ENCODE data around the gene GNL3L.
"Not testable (repeated sequence)": the region's sequence is repeated elsewhere in the genome, so short reads cannot be mapped to it uniquely, and the experiment has no call there.

The GNL3L gene, protein sequence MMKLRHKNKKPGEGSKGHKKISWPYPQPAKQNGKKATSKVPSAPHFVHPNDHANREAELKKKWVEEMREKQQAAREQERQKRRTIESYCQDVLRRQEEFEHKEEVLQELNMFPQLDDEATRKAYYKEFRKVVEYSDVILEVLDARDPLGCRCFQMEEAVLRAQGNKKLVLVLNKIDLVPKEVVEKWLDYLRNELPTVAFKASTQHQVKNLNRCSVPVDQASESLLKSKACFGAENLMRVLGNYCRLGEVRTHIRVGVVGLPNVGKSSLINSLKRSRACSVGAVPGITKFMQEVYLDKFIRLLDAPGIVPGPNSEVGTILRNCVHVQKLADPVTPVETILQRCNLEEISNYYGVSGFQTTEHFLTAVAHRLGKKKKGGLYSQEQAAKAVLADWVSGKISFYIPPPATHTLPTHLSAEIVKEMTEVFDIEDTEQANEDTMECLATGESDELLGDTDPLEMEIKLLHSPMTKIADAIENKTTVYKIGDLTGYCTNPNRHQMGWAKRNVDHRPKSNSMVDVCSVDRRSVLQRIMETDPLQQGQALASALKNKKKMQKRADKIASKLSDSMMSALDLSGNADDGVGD

DNA sequence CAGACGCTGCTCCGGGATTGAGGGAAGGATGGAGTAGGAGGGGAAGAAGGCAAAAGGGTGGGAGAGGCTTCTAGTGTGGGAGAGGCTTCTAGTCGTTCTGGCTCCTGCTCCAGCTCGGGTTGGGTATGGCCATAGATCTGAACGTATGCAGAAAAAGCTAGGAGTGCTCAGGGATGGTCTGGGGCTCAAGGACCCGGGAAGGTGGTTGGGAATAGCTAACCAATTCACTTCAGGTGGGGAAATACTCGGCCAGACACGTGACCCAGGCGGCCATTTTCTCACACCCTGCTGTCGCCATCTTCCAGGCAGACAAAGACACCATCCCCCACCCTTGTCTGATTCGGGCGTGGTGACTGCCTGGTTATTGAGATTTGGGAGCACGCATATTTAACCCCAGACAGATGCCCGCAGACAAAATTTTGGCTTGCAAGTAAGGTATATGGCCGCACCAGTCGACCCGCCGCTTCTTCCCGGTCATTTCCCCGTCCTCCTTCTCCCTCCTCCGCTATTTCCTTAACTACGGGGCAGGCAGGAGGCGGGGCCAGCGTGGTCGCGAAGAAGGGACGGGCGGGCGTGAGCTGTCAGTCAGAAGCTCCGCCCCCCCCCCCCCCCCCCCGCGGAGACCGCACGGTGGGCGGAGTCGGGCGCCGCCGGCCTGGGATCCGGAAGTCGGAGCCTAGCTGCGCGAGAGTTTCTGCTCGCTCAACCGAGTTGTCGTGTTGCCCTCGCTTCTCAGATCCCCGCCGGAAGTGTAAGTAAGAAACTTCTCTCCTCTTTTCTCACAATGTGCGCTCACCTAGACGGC, at the start of gene GNL3L:
GNL3L (plus strand) TSS at position 668 of the 805 bp plus-strand sequence. CDS start 2,348 bp downstream, outside the sequence.
- DNase-seq: peak; percentile 79

DNA sequence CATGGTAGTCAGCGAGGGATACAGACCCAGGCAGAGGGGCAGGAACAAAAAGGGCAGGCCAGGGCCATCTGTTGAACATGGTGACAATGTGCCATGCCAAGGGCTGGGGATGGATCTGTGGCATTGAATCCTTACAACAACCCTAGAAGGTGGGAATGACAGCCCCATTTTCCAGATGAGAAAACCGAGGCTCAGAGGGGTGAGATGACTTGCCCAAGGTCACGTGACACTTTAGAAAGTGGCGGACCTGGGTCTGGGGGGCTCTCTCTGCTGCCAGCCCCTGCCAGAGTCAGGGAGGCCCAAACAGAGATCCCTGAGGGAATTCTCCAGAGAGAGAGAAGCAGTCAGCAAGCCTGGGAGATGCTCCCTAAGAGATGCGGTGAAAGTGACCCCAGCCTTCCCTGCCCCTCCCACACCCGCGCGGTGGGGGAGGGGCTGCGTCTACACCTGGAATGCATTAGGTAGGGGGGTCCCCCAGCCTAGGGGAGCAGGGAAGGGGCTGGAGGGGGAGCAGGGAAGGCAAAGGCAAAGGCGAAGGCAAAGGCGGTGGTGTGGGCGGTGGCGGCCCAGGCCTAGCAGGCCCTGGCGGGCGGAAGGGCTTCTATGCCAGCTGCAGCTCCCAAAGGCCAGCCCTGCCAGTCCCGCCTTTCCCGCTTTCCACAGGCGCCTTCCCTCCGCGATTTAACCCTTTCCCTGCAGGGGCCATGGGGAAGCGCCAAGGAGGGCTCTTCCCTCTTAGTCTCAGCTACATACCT, 47.0 kb upstream of the GNL3L start:
- no peak for DNase-seq

DNA sequence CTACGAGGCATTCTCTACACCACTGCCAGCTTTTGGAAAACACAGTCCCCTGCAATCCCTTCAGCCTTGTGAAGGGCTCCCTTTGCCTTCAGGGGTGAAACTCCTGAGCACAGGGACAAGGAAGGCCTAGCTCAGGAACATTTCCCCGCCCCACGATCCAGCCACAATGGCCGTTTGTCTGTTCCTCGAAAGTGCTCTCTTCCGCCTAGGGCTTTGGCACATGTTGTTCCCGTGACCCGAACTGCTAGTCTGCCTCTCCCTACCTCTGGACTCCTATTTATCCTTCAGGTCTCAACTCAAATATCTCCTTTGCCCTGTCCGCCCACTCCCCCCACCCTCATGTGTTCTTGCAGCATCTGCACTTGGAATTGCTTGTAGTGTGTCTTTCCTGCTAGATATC, 46.1 kb upstream of the GNL3L start:
- no peak for DNase-seq

DNA sequence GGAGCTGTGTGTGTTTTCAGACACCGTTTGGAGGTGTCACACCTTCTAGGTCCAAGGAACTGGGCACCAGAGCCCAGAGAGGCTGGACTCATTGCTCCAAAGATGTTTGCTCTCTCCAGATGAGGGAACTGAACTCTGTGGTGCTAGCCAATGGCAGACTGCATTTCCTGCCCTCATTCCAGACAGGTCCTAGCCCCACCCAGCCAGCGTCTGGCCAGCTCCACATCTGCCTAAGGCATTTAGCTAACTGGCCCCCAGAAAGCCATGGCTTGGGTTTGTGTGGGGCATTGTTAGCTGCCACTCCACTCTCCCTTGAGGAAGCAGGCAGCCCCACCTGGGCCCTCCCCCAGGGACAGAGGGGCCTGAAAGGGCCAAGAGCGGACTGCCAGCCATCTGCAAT, 45.4 kb upstream of the GNL3L start:
- DNase-seq: no peak

DNA sequence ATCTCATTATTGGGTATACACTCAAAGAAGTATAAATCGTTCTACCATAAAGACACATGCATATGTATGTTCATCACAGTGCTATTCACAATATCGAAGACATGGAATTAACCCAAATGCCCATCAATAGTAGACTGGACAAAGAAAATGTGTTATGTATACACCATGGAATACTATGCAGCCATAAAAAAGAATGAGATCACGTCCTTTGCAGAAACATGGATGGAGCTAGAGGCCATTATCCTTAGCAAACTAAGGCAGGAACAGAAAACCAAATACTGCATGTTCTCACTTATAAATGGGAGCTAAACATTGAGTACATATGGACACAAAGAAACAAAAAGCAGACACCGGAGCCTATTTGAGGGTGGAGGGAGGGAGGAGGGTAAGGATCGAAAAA, 40.2 kb upstream of the GNL3L start:
- not testable (repeated sequence) for DNase-seq

DNA sequence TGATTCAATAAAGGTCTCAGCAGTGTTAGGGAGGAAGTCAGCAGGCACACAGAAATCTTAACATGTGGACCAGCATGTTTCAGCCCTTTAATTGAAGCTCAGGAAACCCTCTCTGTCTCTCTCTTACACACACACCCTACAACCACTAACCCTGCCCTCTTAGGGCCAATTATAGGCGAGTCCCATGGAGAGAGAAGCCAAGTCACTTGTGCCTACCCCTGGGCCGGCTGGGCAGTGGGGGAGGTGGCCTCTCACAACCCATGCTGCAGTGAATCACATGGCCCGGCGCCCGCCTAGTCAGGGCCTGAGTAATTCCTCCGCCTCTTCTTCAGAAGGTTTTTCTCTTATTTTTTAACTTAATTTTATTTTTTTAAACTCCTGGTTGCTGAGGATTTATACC, 37.7 kb upstream of the GNL3L start:
- DNase-seq: no peak

DNA sequence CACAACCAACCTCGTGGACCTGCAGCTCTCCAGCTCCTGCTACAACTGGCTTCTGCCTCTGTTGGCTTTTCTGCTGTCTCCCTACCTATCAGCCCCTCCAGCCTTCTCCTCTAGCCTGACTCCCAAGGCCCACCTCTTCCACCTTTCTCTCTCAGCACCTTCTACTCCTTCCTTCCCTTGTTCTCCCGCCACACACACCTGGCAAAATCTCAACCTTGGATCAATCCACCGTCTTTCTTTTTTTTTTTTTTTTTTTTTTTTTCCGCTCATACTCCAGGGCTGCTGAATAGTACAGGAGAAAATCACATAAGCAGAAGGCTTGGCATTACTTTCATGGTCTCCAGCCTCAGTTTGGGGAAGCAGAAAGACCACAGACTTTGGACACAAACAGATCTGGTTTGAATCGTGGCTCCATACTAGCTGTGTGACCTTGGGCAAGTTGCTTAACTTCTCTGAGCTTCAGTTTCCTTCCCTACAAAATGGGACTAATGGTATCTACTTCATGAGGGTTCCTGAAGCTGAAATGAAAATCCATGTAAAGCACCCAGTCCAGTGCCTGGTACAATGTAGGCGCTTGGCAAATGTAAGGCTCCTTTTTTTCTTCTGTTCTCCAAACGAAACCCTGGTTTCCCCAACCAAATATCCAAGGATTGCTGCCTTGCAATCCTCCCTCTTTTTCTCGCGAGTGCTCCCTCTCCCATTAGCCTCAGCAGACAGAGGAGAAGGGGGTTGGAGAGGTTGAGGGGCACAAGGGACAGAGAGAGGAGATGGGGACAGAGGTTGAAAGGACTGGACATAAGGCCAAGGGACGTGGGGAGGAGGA, 35.6 kb upstream of the GNL3L start:
- no peak for DNase-seq

DNA sequence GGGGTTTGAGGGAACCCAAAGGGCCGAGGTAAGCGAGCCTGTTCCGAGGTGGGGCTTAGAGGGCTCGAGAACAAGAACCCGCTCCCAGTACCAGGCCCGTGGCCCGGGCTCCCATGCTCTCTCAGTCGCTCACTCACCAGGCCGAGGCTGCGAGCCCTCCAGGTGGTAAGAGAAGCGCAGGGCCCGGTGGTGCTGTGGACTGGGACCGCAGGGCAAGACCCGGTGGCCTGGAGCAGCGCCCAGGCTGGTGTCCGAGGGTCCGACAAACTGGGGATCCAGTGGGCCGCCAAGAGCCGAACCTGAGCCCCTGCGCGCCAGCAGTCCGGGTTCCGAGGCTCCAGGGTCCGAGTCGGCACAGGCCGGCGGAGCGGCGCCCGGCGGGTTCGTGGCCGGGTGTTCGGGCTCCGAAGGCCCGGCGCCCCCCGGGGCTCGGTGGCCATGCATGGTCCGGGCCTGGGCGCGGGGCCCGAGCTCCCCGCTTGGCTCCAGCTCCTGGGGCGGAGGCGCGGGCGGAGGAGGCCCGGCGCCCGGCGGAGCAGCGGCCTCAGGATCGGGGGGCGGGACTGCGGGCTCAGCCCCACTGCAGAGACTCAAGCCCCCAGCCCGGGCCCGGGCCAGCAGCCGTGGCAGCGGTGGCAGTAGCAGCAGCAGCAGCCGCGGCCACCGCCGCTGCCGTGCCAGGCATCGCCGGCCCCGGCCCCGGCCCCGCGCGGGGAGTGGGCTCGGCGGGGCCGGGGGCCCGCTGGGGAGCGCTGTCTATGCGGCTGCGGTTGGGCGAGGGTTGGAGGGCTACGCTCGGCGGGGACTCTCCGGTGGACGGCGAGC, 34.8 kb upstream of the GNL3L start:
- DNase-seq: no peak

DNA sequence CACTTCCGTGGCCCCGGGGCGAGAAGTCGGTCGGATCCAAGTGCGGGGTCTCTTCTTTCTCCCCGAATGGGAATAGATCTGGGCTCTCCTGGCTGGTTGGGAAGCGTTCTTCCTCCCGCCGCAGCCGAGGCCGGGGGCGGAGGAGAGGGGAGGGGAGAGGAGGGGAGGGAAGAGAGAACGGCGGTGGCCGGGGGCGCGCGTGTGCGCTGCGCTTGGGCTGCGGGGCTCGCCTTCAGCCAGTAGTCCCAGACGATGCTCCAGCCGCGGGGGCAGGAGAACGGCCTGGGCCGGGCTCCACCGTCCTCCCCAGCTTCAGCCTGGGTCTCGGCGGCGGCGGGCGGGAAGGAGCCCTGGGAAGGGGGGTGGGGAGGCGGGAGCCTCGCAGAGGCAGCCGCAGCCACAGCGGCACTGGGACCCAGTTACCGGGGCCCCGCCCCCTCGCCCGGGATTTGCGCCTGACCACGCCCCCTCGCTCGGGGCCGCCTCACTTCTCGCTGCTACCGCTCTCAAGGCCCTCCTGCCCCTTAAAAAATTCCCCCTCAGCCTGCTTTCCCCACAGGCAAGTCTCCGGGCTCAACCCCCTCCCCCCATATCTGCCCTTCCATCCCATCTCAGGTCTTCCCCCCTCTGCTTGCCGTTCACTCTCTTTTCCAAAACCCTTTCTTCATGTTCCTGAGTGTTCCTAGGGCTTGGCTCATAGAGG, 34.1 kb upstream of the GNL3L start, which contains the start of gene FGD1:
FGD1 (minus strand) TSS at position 421 of the 703 bp plus-strand sequence. CDS start 802 bp downstream, outside the sequence.
- peak; percentile 34 for DNase-seq

DNA sequence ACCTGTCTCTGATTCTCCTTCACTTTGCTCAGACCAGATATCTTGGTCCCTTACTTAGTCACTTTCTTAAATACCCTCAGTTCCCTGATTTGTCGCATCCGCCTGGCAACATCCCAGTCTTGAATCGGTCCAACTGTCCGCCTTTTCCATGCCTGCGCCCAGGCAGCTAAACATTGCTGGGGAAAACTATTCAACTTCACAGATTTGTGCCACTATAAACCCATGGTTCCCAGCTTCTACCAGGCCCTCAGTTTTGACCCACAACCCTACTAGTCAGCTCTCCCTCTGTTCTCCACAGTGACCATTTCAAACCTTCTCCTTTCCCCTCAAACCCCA, 33.5 kb upstream of the GNL3L start:
- no peak for DNase-seq

DNA sequence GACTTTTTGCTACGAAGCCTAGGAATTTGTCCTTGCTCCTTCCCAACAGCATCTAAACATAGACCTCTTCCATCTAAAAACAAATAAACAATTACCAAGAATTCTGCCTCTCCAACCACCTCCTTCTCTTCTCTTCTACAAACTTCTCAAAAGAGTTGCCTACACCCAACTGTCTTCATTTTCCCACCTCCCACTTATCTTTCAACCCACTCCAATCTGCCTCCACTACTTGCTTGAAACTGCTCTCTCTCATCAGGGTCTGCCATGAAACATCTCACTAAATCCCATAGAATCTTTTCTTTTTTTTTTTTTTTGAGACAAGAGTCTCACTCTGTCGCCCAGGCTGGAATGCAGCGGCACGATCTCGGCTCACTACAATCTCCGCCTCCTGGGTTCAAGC, 33.1 kb upstream of the GNL3L start:
- no peak for DNase-seq

DNA sequence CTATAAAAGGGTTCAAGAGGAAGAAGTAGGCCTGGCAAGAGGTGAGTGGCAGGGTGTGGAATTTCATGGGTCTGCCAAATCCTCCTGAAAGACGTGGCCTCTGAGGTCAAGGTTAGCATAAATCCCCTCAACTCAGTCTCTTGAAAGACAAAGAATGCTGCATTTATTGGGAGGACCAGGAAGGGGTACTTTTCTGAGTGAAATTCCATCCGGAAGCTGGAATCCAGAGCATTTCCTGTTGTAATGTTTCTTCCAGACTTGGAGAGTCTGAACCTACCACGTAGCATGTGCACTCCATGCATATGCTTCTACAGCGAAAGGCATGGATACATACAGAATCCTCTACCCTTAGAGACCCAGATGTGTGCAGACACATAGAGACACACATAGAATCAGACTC, 20.6 kb upstream of the GNL3L start:
- no peak for DNase-seq

DNA sequence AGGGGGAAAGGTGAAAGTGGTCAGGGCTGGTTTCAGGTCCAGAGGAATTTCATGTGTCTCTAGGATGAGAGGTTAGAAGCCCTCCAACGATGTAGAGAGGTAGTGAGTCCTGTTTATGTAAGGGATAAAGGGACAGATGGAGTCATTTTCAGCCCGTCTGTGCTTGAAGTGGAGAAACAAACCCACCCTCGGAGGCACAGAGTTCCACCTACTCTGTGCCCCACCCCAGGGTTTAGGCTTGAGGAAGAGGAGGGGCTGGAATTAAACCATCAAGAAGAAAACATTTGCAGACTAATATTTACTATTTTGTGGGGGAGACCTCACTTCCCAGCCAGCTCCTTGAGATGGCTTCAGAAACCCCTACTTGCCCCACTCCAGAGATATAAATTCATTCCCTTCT, 868 bp upstream of the GNL3L start:
- no peak for DNase-seq

DNA sequence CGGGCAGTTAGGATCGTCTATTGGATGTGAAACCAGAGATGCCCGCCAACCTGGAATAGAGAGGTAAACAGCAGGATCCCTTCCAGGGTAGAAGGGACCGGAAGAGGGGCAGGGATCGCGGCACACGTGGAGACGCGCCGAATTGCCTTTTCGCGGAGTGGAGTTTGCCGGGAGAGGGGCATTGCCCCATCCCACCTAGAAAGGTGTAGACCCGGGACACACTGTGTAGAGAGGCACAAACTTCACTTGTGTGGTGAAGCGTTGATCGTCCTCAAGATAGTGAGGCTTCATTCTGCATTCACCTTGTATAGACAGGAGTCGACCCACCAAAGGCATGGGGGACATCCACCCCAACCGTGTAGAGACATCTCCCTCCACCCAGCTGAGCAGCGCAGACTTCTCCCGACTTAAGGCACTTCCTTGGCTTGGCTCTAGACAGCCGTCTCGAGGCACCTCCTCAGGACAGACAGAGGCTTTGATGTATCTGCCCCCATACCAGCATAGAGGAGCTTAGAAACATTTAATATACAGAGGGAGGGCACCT, 410 bp downstream of the GNL3L start:
- no peak for DNase-seq

DNA sequence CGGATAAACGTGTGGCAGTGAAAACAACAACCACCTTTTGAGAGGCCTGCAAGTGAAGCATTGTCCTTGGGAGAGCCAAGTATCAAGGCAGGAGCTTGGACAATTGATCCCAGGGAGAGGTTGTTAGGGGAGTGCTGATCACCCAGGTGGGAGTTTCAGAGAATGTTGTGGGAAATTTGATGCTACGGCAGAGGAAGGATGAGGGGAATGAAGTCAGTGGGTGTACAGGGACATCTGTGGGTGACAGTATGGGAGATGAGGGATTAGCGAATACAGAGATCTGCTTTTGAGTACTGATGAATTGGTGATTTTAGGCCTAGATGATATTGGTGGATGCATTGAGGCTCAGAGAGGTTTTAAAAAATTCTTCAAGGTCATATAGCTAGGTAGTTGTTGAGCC, 4.3 kb downstream of the GNL3L start:
- no peak for DNase-seq

DNA sequence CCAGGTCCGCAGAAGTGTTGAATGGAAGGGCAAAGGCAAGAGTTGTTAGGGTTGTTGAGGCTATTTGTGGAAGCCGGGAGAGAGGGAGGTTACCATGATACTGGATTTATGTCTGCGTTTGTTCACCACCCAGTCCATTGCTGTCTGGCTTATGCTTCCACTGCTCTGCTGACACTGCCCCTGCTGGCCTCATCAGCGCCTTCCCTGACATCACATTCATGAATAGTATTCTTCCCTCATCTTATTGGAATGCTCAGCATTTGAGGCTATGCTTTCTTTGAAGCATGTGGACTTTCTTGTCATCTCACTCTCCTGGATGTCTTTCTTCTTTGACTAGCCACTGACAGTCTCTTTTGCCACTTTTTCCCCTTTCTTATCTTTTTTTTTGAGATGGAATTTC, 10.3 kb downstream of the GNL3L start:
- no peak for DNase-seq

DNA sequence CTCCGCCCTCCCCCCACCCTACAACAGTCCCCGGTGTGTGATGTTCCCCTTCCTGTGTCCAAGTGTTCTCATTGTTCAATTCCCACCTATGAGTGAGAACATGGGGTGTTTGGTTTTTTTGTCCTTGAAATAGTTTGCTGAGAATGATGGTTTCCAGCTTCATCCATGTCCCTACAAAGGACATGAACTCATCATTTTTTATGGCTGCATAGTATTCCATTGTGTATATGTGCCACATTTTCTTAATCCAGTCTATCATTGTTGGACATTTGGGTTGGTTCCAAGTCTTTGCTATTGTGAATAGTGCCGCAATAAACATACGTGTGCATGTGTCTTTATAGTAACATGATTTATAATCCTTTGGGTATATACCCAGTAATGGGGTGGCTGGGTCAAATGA, 12.2 kb downstream of the GNL3L start:
- DNase-seq: not testable (repeated sequence)

DNA sequence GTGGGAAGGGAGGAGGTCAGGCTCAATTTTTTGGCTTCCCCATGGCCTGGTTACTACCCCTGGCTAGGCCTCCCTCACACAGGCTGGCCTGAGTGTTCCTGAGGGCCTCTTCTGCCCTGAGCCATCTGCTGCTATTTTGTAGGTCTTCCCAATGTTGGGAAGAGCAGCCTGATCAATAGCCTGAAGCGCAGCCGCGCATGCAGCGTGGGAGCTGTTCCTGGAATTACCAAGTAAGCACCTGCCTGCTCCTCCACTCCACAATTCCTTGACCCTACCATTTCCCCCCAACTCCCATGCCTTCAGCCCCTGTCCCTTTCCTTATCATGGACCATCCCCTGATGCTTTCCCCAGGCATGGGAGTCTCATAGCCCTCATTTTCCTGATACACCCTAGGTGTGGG, 20.8 kb downstream of the GNL3L start:
- no peak for DNase-seq

DNA sequence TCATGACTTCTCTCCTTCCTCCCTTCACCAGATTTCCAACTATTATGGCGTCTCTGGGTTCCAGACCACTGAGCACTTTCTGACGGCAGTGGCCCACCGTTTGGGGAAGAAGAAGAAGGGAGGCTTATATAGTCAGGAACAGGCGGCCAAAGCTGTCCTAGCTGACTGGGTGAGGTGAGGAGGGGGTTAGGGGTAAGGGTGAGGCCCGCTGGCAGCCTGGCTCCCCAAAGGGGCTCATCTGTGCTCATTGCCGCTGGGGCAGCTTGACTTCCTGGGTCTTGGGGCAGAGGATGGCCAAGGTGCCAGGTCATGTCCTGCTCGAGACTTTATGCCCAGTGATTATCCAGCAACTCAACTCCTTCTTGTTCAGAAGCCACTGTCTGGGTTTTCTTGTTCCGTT, 21.8 kb downstream of the GNL3L start:
- DNase-seq: no peak

DNA sequence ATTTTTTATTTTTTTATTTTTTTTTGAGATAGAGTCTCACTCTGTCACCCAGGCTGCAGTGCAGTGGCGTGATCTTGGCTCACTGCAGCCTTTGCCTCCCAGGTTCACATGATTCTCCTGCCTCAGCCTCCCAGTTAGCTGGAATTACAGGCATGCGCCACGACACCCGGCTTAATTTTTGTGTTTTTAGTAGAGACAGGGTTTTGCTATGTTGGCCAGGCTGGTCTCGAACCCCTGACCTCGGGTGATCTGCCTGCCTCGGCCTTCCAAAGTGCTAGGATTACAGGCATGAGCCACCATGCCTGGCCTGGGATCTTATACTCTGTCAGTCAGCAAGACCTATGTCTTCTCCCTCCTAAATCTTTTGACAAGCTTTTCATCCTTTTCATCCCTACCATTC, 25.0 kb downstream of the GNL3L start:
- DNase-seq: not testable (repeated sequence)
